GM21381 (cell line): ENCODE data around the gene PCDHB14.
"Not testable (repeated sequence)": the region's sequence is repeated elsewhere in the genome, so short reads cannot be mapped to it uniquely, and the experiment has no call there.

Experiments
- ATAC-seq: cut with Tn5 transposase; IDR thresholded peaks from one replicate; pipeline ENCODE4 v1.9.1; 2021; ENCODE audit warnings: mild to moderate bottlenecking, moderate library complexity; ENCODE audit not compliant: unreplicated experiment

The PCDHB14 gene

DNA sequence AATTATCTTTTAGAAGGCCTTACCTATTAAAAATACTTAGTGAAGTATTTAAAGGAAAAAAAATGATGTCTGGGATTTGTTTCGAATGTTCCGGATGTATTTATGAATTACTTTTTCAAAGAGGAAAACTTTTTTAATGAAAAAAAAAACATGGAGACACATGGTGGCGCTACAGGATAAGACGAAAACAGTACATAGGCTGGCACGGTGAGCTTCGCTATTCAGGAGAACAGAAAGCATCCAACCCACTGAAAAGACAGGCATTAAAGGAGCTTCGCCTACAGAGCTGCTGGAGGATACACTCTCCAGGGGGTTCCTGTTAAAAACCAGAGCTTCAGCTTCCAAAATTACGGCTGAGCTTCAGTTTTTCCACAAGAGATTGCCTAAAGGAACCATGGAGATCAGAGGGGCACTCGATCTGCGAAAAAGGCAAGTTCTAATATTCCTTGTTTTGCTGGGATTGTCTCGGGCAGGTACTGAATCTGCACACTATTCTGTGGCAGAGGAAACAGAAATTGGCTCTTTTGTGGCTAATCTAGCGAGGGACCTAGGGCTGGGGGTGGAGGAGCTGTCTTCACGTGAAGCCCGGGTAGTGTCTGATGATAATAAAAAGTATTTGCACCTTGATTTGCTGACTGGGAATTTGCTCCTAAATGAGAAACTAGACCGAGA is at the start of gene PCDHB14:
Gene PCDHB14 (plus strand): TSS at position 232 of the 672 bp plus-strand sequence. CDS start 163 bp downstream, at position 395.
- no peak for ATAC-seq

DNA sequence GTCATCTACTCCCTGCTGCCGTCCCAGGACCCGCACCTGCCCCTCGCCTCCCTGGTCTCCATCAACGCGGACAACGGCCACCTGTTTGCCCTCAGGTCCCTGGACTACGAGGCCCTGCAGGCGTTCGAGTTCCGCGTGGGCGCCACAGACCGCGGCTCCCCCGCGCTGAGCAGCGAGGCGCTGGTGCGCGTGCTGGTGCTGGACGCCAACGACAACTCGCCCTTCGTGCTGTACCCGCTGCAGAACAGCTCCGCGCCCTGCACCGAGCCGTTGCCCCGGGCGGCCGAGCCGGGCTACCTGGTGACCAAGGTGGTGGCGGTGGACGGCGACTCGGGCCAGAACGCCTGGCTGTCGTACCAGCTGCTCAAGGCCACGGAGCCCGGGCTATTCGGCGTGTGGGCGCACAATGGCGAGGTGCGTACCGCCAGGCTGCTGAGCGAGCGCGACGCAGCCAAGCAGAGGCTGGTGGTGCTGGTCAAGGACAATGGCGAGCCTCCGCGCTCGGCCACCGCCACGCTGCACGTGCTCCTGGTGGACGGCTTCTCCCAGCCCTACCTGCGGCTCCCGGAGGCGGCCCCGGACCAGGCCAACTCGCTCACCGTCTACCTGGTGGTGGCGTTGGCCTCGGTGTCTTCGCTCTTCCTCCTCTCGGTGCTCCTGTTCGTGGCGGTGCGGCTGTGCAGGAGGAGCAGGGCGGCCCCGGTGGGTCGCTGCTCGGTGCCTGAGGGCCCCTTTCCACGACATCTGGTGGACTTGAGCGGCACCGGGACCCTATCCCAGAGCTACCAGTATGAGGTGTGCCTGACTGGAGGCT is 48.6 kb upstream of the PCDHB14 start:
- ATAC-seq = not testable (repeated sequence)

DNA sequence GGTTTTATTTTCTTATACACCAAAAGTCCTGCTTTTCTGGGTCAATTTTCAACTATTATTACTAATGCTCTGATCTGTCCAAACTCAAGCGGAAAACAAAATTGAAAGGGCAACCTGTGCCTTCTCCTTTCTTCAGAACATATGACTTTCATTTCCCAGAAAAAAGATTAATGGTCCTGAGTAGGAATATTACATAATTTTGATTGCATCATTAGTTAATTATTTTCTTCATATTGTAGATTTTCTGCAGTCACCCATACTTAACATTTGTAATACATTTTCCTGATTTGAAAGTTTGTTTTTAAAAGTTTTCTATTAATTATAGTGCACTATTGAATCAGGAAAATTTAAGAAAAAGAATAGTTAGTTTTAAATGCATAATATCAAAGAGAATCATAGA is 47.2 kb upstream of the PCDHB14 start:
- ATAC-seq = no peak

GRCh38 chr5:141177577-141178191 is 45.5 kb upstream of the PCDHB14 start, which contains the start of gene PCDHB8:
PCDHB8 (plus strand) TSS chr5:141177790; CDS start chr5:141178035, 245 bp downstream.
- ATAC-seq = not testable (repeated sequence)

DNA sequence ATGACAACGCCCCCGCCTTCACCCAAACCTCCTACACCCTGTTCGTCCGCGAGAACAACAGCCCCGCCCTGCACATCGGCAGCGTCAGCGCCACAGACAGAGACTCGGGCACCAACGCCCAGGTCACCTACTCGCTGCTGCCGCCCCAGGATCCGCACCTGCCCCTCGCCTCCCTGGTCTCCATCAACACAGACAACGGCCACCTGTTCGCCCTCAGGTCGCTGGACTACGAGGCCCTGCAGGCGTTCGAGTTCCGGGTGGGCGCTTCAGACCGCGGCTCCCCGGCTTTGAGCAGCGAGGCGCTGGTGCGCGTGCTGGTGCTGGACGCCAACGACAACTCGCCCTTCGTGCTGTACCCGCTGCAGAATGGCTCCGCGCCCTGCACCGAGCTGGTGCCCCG is 43.8 kb upstream of the PCDHB14 start:
- ATAC-seq = not testable (repeated sequence)

DNA sequence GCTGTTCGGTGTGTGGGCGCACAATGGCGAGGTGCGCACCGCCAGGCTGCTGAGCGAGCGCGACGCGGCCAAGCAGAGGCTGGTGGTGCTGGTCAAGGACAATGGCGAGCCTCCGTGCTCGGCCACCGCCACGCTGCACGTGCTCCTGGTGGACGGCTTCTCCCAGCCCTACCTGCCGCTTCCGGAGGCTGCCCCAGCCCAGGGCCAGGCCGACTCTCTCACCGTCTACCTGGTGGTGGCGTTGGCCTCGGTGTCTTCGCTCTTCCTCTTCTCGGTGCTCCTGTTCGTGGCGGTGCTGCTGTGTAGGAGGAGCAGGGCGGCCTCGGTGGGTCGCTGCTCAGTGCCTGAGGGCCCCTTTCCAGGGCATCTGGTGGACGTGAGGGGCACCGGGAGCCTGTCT is 43.3 kb upstream of the PCDHB14 start:
- ATAC-seq = not testable (repeated sequence)

- no peak for ATAC-seq
Measured at GRCh38 chr5:141180313-141180712, 42.8 kb upstream of the PCDHB14 start.

- ATAC-seq = no peak
Measured at GRCh38 chr5:141182248-141182647, 40.9 kb upstream of the PCDHB14 start, which contains the start of gene PCDHB16. PCDHB16 (plus strand) TSS chr5:141182387; CDS start chr5:141182560, 173 bp downstream.

- ATAC-seq = not testable (repeated sequence)
Measured at GRCh38 chr5:141184117-141184855, 38.9 kb upstream of the PCDHB14 start.

GRCh38 chr5:141186897-141187512 is 36.1 kb upstream of the PCDHB14 start, which contains the start of gene PCDHB9:
PCDHB9 (plus strand) TSS chr5:141187161; CDS start chr5:141187319, 158 bp downstream.
- no peak for ATAC-seq

DNA sequence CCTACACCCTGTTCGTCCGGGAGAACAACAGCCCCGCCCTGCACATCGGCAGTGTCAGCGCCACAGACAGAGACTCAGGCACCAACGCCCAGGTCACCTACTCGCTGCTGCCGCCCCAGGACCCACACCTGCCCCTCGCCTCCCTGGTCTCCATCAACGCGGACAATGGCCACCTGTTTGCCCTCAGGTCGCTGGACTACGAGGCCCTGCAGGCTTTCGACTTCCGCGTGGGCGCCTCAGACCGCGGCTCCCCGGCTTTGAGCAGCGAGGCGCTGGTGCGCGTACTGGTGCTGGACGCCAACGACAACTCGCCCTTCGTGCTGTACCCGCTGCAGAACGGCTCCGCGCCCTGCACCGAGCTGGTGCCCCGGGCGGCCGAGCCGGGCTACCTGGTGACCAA is 34.5 kb upstream of the PCDHB14 start:
- not testable (repeated sequence) for ATAC-seq

DNA sequence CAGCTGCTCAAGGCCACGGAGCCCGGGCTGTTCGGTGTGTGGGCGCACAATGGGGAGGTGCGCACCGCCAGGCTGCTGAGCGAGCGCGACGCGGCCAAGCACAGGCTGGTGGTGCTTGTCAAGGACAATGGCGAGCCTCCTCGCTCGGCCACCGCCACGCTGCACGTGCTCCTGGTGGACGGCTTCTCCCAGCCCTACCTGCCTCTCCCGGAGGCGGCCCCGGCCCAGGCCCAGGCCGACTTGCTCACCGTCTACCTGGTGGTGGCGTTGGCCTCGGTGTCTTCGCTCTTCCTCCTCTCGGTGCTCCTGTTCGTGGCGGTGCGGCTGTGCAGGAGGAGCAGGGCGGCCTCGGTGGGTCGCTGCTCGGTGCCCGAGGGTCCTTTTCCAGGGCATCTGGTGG is 34.0 kb upstream of the PCDHB14 start:
- not testable (repeated sequence) for ATAC-seq

GRCh38 chr5:141192110-141192725 is 30.9 kb upstream of the PCDHB14 start, which contains the start of gene PCDHB10:
PCDHB10 (plus strand) TSS chr5:141192353; CDS start chr5:141192553, 200 bp downstream.
- ATAC-seq = no peak

DNA sequence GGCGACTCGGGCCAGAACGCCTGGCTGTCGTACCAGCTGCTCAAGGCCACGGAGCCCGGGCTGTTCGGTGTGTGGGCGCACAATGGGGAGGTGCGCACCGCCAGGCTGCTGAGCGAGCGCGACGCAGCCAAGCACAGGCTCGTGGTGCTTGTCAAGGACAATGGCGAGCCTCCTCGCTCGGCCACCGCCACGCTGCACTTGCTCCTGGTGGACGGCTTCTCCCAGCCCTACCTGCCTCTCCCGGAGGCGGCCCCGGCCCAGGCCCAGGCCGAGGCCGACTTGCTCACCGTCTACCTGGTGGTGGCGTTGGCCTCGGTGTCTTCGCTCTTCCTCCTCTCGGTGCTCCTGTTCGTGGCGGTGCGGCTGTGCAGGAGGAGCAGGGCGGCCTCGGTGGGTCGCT is 28.8 kb upstream of the PCDHB14 start:
- not testable (repeated sequence) for ATAC-seq

DNA sequence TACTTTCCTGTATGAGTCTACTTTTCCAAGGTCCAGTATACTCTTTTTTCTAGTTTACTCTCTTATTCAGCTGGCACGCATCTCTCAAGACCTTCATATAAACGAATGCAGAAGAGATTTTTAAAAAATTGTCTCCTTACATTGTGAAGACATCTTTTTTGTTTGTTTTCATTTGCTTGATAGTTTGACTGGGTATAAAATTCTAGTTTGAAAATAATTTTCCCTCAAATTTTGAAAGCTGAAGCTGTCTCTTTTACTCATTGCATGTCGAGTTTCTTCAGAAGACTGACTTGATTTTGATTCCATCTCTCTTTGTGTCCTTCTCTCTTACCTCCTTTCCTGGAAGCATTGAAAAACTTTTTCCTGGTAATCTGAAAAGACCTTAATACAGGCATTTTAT is 26.8 kb upstream of the PCDHB14 start:
- ATAC-seq = no peak

- ATAC-seq = no peak
Measured at GRCh38 chr5:141199359-141200235, 23.5 kb upstream of the PCDHB14 start, which contains the start of gene PCDHB11. PCDHB11 (plus strand) TSS chr5:141199627; CDS start chr5:141199775, 148 bp downstream.

- ATAC-seq = not testable (repeated sequence)
Measured at GRCh38 chr5:141201126-141201525, 22.0 kb upstream of the PCDHB14 start.

DNA sequence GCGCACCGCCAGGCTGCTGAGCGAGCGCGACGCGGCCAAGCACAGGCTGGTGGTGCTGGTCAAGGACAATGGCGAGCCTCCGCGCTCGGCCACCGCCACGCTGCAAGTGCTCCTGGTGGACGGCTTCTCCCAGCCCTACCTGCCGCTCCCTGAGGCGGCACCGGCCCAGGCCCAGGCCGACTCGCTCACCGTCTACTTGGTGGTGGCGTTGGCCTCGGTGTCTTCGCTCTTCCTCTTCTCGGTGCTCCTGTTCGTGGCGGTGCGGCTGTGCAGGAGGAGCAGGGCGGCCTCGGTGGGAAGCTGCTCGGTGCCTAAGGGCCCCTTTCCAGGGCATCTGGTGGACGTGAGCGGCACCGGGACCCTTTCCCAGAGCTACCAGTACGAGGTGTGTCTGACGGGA is 21.5 kb upstream of the PCDHB14 start:
- ATAC-seq = not testable (repeated sequence)
